Sigmoid colon (tissue), 4 donors: ENCODE results near the gene LPP.

ENCODE experiments used
- CTCF ChIP-seq, 4 experiments: fragments of 450-650 bp in 3 of 4; fragments of 200-600 bp in 1 of 4; IDR thresholded peaks; one replicate each; pipeline ENCODE4 v1.5.1; 2016 to 2019; ENCODE audit warnings: antibody characterized with exemption in 4 of 4, mild to moderate bottlenecking in 3 of 4, moderate library complexity in 2 of 4
- EP300 ChIP-seq, 4 donors: sonication (generic); formaldehyde crosslinking; IDR thresholded peaks; one replicate each; pipeline ENCODE4 v1.6.1; 2017; ENCODE audit warnings: antibody characterized with exemption in 4 of 4
- POLR2A ChIP-seq, 2 donors: fragments of 450-650 bp; IDR thresholded peaks; one replicate each; pipeline ENCODE4 v1.6.1; 2016; ENCODE audit warnings: antibody characterized with exemption in 2 of 2, mild to moderate bottlenecking in 2 of 2, moderate library complexity in 2 of 2
- POLR2AphosphoS5 ChIP-seq, 4 donors: sonication (generic); formaldehyde crosslinking; IDR thresholded peaks; one replicate each; pipeline ENCODE4 v1.6.1; 2017; ENCODE audit warnings: antibody characterized with exemption in 4 of 4

GRCh38 chr3:188243124-188243795 lies 89.3 kb downstream of the LPP start:
- TF ChIP-seq CTCF (IDR thresholded peaks at IDR 0.05) (no peak), EP300 (IDR thresholded peaks at IDR 0.05) (no peak), POLR2A (IDR thresholded peaks at IDR 0.05) (no peak), POLR2AphosphoS5 (IDR thresholded peaks at IDR 0.05) (peak in 1 of 4 donors; percentile 12)
